Measurements from ENCODE around the gene PGR.

PGR gene

GRCh38 chr11:101104716-101105115 lies 24.9 kb downstream of the PGR start:
- no peak for DNase-seq (ENCODE audit: low spot score)
- TF ChIP-seq CTCF (IDR thresholded peaks at IDR 0.05; ENCODE audit: extremely low read depth, missing control alignments): no peak

DNA sequence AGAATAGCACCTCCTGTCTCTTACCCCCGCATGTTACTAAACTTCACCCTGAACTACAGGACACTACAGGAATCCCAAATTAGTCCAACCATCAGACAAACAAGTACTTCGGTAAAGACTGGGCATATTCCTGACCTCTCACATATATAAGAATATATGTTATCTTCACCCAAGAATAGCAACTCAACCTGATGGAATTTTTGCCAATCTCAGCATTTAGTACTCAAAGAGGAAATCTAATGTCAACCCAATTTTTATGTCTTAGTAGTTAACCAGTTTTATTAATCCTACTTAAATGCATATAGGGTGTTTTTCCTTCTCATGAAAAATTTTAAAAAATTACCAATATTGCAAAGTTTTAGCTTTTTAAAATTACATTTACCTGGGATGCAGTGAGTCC lies 26.2 kb downstream of the PGR start:
- no peak for DNase-seq (ENCODE audit: low spot score)
- no peak for TF ChIP-seq CTCF (IDR thresholded peaks at IDR 0.05; ENCODE audit: extremely low read depth, missing control alignments)

- DNase-seq (ENCODE audit: low spot score): no peak
- no peak for TF ChIP-seq CTCF (IDR thresholded peaks at IDR 0.05; ENCODE audit: extremely low read depth, missing control alignments)
These were observed 29.0 kb downstream of the PGR start for GRCh38 chr11:101100601-101101000.

DNA sequence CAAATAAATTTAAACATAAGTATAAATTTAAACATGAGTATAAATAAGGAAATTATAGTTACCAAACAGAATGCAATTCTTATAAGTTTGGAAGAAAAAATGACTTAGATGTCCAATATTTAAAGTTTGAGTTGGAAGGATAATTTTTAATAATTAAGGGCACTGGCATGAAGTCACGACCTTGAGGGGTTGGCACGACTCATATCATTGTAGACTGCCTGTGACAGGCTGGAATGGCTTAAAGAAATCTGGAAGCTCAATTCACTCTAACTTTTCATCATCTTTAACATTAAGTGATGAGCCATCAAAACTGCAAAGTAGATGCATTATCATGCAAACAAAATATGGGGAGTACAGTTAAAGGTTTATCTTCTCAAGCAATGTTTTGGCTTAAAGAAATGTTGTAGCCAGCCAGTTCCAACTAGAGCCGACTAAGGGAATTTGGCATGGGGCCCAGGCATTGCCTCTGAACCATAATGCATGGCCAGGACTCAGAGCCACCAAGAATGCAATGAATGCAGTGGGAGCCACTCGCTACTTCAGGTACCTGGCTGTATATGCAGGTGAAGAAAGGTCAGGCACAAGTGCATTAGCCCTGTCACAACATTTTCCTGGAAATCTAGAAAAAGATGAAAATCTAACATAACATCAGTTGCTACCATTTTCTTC lies 33.4 kb downstream of the PGR start:
- DNase-seq (ENCODE audit: low spot score): no peak
- TF ChIP-seq CTCF (IDR thresholded peaks at IDR 0.05; ENCODE audit: extremely low read depth, missing control alignments): no peak

GRCh38 chr11:101091781-101092180 lies 37.8 kb downstream of the PGR start:
- TF ChIP-seq CTCF (IDR thresholded peaks at IDR 0.05; ENCODE audit: extremely low read depth, missing control alignments): no peak
- DNase-seq (ENCODE audit: low spot score): no peak

DNA sequence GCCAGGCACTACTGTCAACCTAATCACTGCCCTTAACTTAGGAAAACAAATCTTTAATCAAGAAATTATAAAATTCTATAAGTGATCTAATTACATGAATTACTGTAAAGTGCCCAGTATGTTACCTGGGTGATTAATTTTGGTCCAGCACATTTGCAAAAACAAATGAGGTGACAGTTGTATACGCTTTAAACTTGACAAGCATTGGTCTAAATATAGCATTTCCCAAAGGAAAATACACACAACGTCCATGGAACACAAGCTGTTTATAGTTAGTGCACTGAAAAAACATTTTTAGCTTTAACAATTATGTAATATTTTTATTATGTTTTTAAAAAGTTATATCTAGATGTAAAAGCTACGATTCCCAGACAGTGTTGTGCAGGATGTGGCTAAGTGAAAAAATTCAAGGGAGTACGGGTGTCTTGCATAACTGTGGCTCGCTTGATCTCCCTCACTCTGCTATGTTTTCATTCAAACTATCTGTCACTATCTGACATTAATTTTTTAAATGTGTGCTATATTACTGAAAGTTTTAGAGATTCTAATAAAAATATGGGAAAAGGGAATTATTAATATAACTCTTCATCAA lies 38.8 kb downstream of the PGR start:
- no peak for TF ChIP-seq CTCF (IDR thresholded peaks at IDR 0.05; ENCODE audit: extremely low read depth, missing control alignments)
- DNase-seq (ENCODE audit: low spot score): no peak

DNA sequence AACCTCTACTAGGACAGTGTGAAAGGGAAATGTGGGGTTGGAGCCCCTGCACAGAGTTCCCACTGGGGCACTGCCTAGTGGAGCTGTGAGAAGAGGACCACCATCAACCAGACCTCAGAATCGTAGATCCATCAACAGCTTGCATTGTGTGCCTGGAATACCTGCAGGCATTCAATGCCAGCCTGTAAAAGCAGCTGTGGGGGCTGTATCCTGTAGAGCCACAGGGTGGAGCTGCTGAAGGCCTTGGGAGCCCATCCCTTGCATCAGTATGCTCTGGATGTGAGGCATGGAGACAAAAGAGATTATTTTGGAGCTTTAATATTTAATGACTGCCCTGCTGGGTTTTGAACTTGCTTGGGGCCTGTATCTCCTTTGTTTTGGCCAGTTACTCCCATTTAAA lies 46.3 kb downstream of the PGR start:
- no peak for TF ChIP-seq CTCF (IDR thresholded peaks at IDR 0.05; ENCODE audit: extremely low read depth, missing control alignments)
- no peak for DNase-seq (ENCODE audit: low spot score)
